PC-9 (cell line): ENCODE measurements around the gene CADM2. TPM values are rescaled to one million over a fixed set of nuclear protein-coding genes. Genes with fewer than 3 reads are reported as not detected.

Experiments
- BruUV-seq: library from RNA; stranded (reverse); fragments of 400-500 nt; replicated peaks from 2 replicates; lab custom pipeline; 2021; lab: Mats Ljungman, UMichigan
- CTCF ChIA-PET: fragments of 300-600 bp; sonication (Branson Sonifier 250); formaldehyde crosslinking; loops from one replicate; lab custom pipeline; 2022; ENCODE audit warnings: antibody characterized with exemption; lab: Charles Lee
- POLR2A ChIA-PET: fragments of 300-600 bp; sonication (Branson Sonifier 250); formaldehyde crosslinking; loops from one replicate; lab custom pipeline; 2022; ENCODE audit warnings: antibody characterized with exemption; ENCODE audit not compliant: unreplicated experiment; lab: Charles Lee
- DNase-seq, 2 experiments: peaks; one replicate each; pipeline versions ENCODE4 v3.0.0 to v3.0.0-alpha.2; 2015 to 2022; ENCODE audit warnings: mixed read lengths in 1 of 2
- H2AFZ ChIP-seq: fragments of 200-600 bp; sonication (generic); 2 replicates; pipeline ENCODE4 v1.8.1; 2017; ENCODE audit warnings: antibody characterized with exemption
- H3F3A ChIP-seq: fragments of 200-600 bp; sonication (generic); 2 replicates; pipeline ENCODE4 v1.8.1; 2017; ENCODE audit warnings: antibody characterized with exemption, mild to moderate bottlenecking, low read depth; ENCODE audit not compliant: insufficient read depth
- H3K27ac ChIP-seq: fragments of 200-600 bp; sonication (generic); 2 replicates; pipeline ENCODE4 v1.6.1; 2016; ENCODE audit warnings: mixed run types
- H3K27me3 ChIP-seq: fragments of 200-600 bp; sonication (generic); 2 replicates; pipeline ENCODE4 v1.6.1; 2016; ENCODE audit warnings: low read depth, mixed run types; ENCODE audit not compliant: insufficient read depth
- H3K36me3 ChIP-seq: fragments of 200-600 bp; sonication (generic); 2 replicates; pipeline ENCODE4 v1.6.1; 2016; ENCODE audit warnings: low read depth, mixed run types
- H3K4me1 ChIP-seq: fragments of 200-600 bp; sonication (generic); replicated peaks from 2 replicates; pipeline ENCODE4 v1.6.1; 2016; ENCODE audit warnings: mixed run types; ENCODE audit not compliant: insufficient read depth
- H3K4me2 ChIP-seq: fragments of 200-600 bp; sonication (generic); 2 replicates; pipeline ENCODE4 v1.6.1; 2017; ENCODE audit warnings: mixed run types
- H3K4me3 ChIP-seq: fragments of 200-600 bp; sonication (generic); 2 replicates; pipeline ENCODE4 v1.6.1; 2016; ENCODE audit warnings: mixed run types
- H3K79me2 ChIP-seq: fragments of 200-600 bp; sonication (generic); 2 replicates; pipeline ENCODE4 v1.6.1; 2017; ENCODE audit warnings: low read depth, mixed run types
- H3K9me2 ChIP-seq: fragments of 200-600 bp; sonication (generic); 2 replicates; pipeline ENCODE4 v1.8.1; 2017; ENCODE audit warnings: mild to moderate bottlenecking; ENCODE audit not compliant: insufficient read depth
- H3K9me3 ChIP-seq: fragments of 200-600 bp; sonication (generic); 2 replicates; pipeline ENCODE4 v1.8.1; 2016; ENCODE audit warnings: low read depth; ENCODE audit not compliant: insufficient read depth
- H4K20me1 ChIP-seq: fragments of 200-600 bp; sonication (generic); 2 replicates; pipeline ENCODE4 v1.8.1; 2017; ENCODE audit not compliant: insufficient read depth
- CTCF ChIP-seq: fragments of 200-600 bp; sonication (generic); conservative IDR thresholded peaks from 2 replicates; pipeline ENCODE4 v1.6.1; 2017; ENCODE audit warnings: mixed run types, antibody characterized with exemption, mild to moderate bottlenecking, moderate library complexity
- EZH2 ChIP-seq: fragments of 200-600 bp; sonication (generic); IDR thresholded peaks from 2 replicates; pipeline ENCODE4 v1.8.0; 2017; ENCODE audit warnings: antibody characterized with exemption, low read depth
- intact Hi-C: fragments of 100-400 bp; cut with micrococcal nuclease; formaldehyde crosslinking; loops from one replicate; pipeline ENCODE4 v1.10.0; 2022; ENCODE audit not compliant: unreplicated experiment
- total RNA-seq: library from RNA; stranded (reverse); gene quantifications from 2 replicates; pipeline ENCODE4 v1.2.3, GENCODE V29; 2021

The CADM2 gene
- total RNA-seq, 1 experiment from 2014 or later: 0.59 TPM

GRCh38 chr3:85740561-85740960, 781.8 kb downstream of the CADM2 start:
- Histone ChIP-seq H3K27me3 (no peaks in the 10 kb centered on the region), H2AFZ (no peak overlapping the region), H3K4me2 (no peak overlapping the region), H3K79me2 (no peaks in the 10 kb centered on the region), H3K27ac (no peak overlapping the region), H3K9me2 (no peaks in the 10 kb centered on the region), H3K36me3 (no peaks in the 10 kb centered on the region), H3F3A (no peaks in the 10 kb centered on the region), H4K20me1 (no peaks in the 10 kb centered on the region), H3K4me1 (no peaks in the 10 kb centered on the region), H3K9me3 (no peaks in the 10 kb centered on the region), H3K4me3 (no peak overlapping the region)
- intact Hi-C loops: no loop called here
- POLR2A ChIA-PET: no interaction called here
- TF ChIP-seq CTCF: no peak
- CTCF ChIA-PET: no interaction called here
- BruUV-seq: no TSS peak
- DNase-seq: no peak

- Histone ChIP-seq H3K9me2 (no peaks in the 10 kb centered on the region), H3K4me2 (no peak overlapping the region), H3K4me3 (no peak overlapping the region), H4K20me1 (no peaks in the 10 kb centered on the region), H3K27me3 (no peaks in the 10 kb centered on the region), H3F3A (no peaks in the 10 kb centered on the region), H3K4me1 (no peaks in the 10 kb centered on the region), H3K9me3 (no peaks in the 10 kb centered on the region), H3K36me3 (no peaks in the 10 kb centered on the region), H3K79me2 (no peaks in the 10 kb centered on the region), H3K27ac (no peak overlapping the region), H2AFZ (no peak overlapping the region)
- DNase-seq: no peak
- BruUV-seq: no TSS peak
- POLR2A ChIA-PET: no interaction called here
- CTCF ChIA-PET: no interaction called here
- TF ChIP-seq CTCF: no peak
- no peak for TF ChIP-seq EZH2
- intact Hi-C loops: no loop called here
Observed at GRCh38 chr3:85758442-85758841, 799.7 kb downstream of the CADM2 start.

GRCh38 chr3:85760342-85760741, 801.6 kb downstream of the CADM2 start:
- POLR2A ChIA-PET: no interaction called here
- no peaks in the 10 kb centered on the region for H3K27me3 ChIP-seq
- CTCF ChIA-PET: no interaction called here

More at GRCh38 chr3:85760342-85760741, 801.6 kb downstream of the CADM2 start:
- H3K9me3 ChIP-seq: no peaks in the 10 kb centered on the region
- H3K4me1 ChIP-seq: no peaks in the 10 kb centered on the region
- no peak for DNase-seq
- BruUV-seq: no TSS peak
- H3K9me2 ChIP-seq: no peaks in the 10 kb centered on the region
- H3K27ac ChIP-seq: no peak overlapping the region
- H3F3A ChIP-seq: no peaks in the 10 kb centered on the region
- no peaks in the 10 kb centered on the region for H3K36me3 ChIP-seq
- H3K4me3 ChIP-seq: no peak overlapping the region
- H3K4me2 ChIP-seq: no peak overlapping the region
- TF ChIP-seq CTCF: no peak
- no peak for TF ChIP-seq EZH2
- no peaks in the 10 kb centered on the region for H4K20me1 ChIP-seq
- no peak overlapping the region for H2AFZ ChIP-seq
- intact Hi-C loops: no loop called here
- no peaks in the 10 kb centered on the region for H3K79me2 ChIP-seq
